Neural progenitor cell (in vitro differentiated cells): ENCODE measurements around the gene EOLA1. TPM values are rescaled to one million over a fixed set of nuclear protein-coding genes. Genes with fewer than 3 reads are reported as not detected.
"Not testable (repeated sequence)": the region's sequence is repeated elsewhere in the genome, so short reads cannot be mapped to it uniquely, and the experiment has no call there.

Source experiments
- DNase-seq: peaks from one replicate; pipeline ENCODE4 v3.0.0-alpha.2; 2016; ENCODE audit warnings: low spot score
- H2AFZ ChIP-seq: fragments of 200-600 bp; sonication (generic); replicated peaks from 2 replicates; pipeline ENCODE4 v1.6.1; 2016; ENCODE audit warnings: antibody characterized with exemption
- H3F3A ChIP-seq: fragments of 200-600 bp; sonication (generic); 2 replicates; pipeline ENCODE4 v1.6.1; 2016; ENCODE audit warnings: antibody characterized with exemption, low read depth
- H3K27ac ChIP-seq: fragments of 200-600 bp; sonication (generic); 2 replicates; pipeline ENCODE4 v1.5.1; 2016; ENCODE audit warnings: mild to moderate bottlenecking
- H3K27me3 ChIP-seq: fragments of 200-600 bp; sonication (generic); 2 replicates; pipeline ENCODE4 v1.6.1; 2016; ENCODE audit warnings: mild to moderate bottlenecking, moderate library complexity
- H3K36me3 ChIP-seq: fragments of 200-600 bp; sonication (generic); 2 replicates; pipeline ENCODE4 v1.5.1; 2016
- H3K4me1 ChIP-seq: fragments of 200-600 bp; sonication (generic); 2 replicates; pipeline ENCODE4 v1.6.1; 2016; ENCODE audit warnings: mixed run types
- H3K4me2 ChIP-seq: fragments of 200-600 bp; sonication (generic); 2 replicates; pipeline ENCODE4 v1.6.1; 2016
- H3K4me3 ChIP-seq: fragments of 200-600 bp; sonication (generic); 2 replicates; pipeline ENCODE4 v1.5.1; 2016
- H3K79me2 ChIP-seq: fragments of 200-600 bp; sonication (generic); 2 replicates; pipeline ENCODE4 v1.6.1; 2016; ENCODE audit warnings: low read depth
- H3K9ac ChIP-seq: fragments of 200-600 bp; sonication (generic); 2 replicates; pipeline ENCODE4 v1.6.1; 2016
- H3K9me3 ChIP-seq: fragments of 200-600 bp; sonication (generic); 2 replicates; pipeline ENCODE4 v1.5.1; 2016; ENCODE audit warnings: low read depth
- H4K20me1 ChIP-seq: fragments of 200-600 bp; sonication (generic); 2 replicates; pipeline ENCODE4 v1.6.1; 2016; ENCODE audit warnings: low read depth
- H3K27ac Mint-ChIP-seq: 3 replicates; pipeline ENCODE4 v1.8.0; 2021; ENCODE audit warnings: mixed read lengths
- H3K27me3 Mint-ChIP-seq: 2 replicates; pipeline ENCODE4 v1.8.0; 2022; ENCODE audit warnings: low read depth, mild to moderate bottlenecking, inconsistent platforms, moderate library complexity, mixed read lengths; ENCODE audit not compliant: insufficient read depth
- H3K36me3 Mint-ChIP-seq: 3 replicates; pipeline ENCODE4 v1.8.0; 2021; ENCODE audit warnings: mixed read lengths
- H3K4me1 Mint-ChIP-seq: 3 replicates; pipeline ENCODE4 v1.8.0; 2021; ENCODE audit warnings: mixed read lengths
- H3K4me3 Mint-ChIP-seq: 3 replicates; pipeline ENCODE4 v1.8.0; 2021; ENCODE audit warnings: mild to moderate bottlenecking, moderate library complexity, mixed read lengths
- H3K9me3 Mint-ChIP-seq: 3 replicates; pipeline ENCODE4 v1.8.0; 2020; ENCODE audit warnings: mixed read lengths
- EZH2 ChIP-seq: fragments of 200-600 bp; sonication (generic); IDR thresholded peaks from 2 replicates; pipeline ENCODE4 v1.6.1; 2017; ENCODE audit warnings: antibody characterized with exemption, mild to moderate bottlenecking, moderate library complexity
- EZH2phosphoT487 ChIP-seq: fragments of 200-600 bp; sonication (generic); IDR thresholded peaks from 2 replicates; pipeline ENCODE4 v1.6.1; 2017; ENCODE audit warnings: antibody characterized with exemption
- total RNA-seq: library from RNA; depleted of rRNA; stranded (reverse); fragments of >200 nt; gene quantifications from 2 replicates; pipeline ENCODE4 v1.2.3, GENCODE V29; 2015; ENCODE audit warnings: low replicate concordance
- TF ChIP-seq, protein P1 (sequence below): fragments of 200-600 bp; sonication (generic); IDR thresholded peaks from 2 replicates; pipeline ENCODE4 v1.5.1; 2017; ENCODE audit warnings: antibody characterized with exemption, mild to moderate bottlenecking

The EOLA1 gene
- total RNA-seq, 1 donor from 2014 or later, result 3.5 TPM

DNA sequence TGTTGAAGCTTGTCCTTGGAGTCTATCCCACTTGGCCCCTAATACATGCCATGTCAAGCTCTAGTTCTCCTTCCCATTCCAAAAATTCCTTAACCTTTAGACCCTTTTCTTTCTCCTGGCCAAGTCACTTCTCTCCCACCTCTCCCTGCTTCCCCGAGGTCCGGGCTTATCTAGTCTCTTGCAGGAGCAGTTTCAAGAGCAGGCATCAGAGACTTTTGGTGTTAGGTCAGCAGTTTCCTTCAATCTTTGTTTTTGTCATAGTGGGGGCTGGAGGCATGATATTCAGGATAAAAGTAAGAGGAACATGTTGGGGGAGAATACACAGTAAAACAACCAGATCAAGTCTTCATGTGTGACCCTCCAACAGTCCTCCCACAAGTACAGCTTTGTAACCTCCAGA lies 24.2 kb upstream of the EOLA1 start:
- H4K20me1 ChIP-seq, result no peaks in the 10 kb centered on the region
- TF ChIP-seq, protein P1, sequence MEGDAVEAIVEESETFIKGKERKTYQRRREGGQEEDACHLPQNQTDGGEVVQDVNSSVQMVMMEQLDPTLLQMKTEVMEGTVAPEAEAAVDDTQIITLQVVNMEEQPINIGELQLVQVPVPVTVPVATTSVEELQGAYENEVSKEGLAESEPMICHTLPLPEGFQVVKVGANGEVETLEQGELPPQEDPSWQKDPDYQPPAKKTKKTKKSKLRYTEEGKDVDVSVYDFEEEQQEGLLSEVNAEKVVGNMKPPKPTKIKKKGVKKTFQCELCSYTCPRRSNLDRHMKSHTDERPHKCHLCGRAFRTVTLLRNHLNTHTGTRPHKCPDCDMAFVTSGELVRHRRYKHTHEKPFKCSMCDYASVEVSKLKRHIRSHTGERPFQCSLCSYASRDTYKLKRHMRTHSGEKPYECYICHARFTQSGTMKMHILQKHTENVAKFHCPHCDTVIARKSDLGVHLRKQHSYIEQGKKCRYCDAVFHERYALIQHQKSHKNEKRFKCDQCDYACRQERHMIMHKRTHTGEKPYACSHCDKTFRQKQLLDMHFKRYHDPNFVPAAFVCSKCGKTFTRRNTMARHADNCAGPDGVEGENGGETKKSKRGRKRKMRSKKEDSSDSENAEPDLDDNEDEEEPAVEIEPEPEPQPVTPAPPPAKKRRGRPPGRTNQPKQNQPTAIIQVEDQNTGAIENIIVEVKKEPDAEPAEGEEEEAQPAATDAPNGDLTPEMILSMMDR, result no peak
- no peak for TF ChIP-seq EZH2
- no peaks in the 10 kb centered on the region for H3K27me3 ChIP-seq
- no peaks in the 10 kb centered on the region for H3K79me2 ChIP-seq
- no peak overlapping the region for H3K9ac ChIP-seq
- H3F3A ChIP-seq, result peaks cover 6% of the 10 kb centered on the region
- H3K27ac ChIP-seq, result no peak overlapping the region
- H3K4me2 ChIP-seq, result no peak overlapping the region
- H3K9me3 Mint-ChIP-seq, result peaks cover 9% of the 10 kb centered on the region
- H3K4me3 ChIP-seq, result no peak overlapping the region
- no peaks in the 10 kb centered on the region for H3K9me3 ChIP-seq
- H3K4me3 Mint-ChIP-seq, result no peak overlapping the region
- no peak for DNase-seq
- H3K4me1 ChIP-seq, result no peaks in the 10 kb centered on the region
- H3K4me1 Mint-ChIP-seq, result peaks cover 2% of the 10 kb centered on the region
- no peaks in the 10 kb centered on the region for H3K36me3 ChIP-seq
- no peak overlapping the region for H3K27ac Mint-ChIP-seq
- H2AFZ ChIP-seq, result no peak overlapping the region
- peaks cover 4% of the 10 kb centered on the region for H3K27me3 Mint-ChIP-seq
- peaks cover 2% of the 10 kb centered on the region for H3K36me3 Mint-ChIP-seq

DNA sequence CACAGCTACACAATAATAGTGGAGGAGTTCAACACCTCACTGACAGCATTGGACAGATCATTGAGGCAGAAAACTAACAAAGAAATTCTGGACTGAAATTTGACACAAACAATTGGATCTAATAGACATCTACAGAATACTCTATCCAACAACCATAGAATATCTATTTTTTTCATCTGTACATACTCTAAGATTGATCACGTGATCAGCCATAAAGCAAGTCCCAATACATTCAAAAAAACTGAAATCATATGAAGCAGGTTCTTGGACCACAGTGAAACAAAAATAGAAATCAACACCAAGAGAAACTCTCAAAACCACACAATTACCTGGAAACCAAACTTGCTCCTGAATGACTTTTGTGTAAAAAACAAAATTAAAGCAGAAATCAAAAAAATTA lies 23.5 kb upstream of the EOLA1 start:
- Mint-ChIP-seq H3K27me3 (peaks cover 4% of the 10 kb centered on the region), H3K4me1 (peaks cover 5% of the 10 kb centered on the region), H3K27ac (no peak overlapping the region), H3K4me3 (no peak overlapping the region), H3K9me3 (peaks cover 9% of the 10 kb centered on the region), H3K36me3 (peaks cover 2% of the 10 kb centered on the region)
- H3K27ac ChIP-seq, result no peak overlapping the region
- peaks cover 6% of the 10 kb centered on the region for H3F3A ChIP-seq
- DNase-seq, result no peak
- TF ChIP-seq, protein P1, result no peak
- TF ChIP-seq EZH2, result no peak
- no peak for TF ChIP-seq EZH2phosphoT487
- H4K20me1 ChIP-seq, result no peaks in the 10 kb centered on the region
- H3K9ac ChIP-seq, result no peak overlapping the region
- no peaks in the 10 kb centered on the region for H3K9me3 ChIP-seq
- H3K27me3 ChIP-seq, result no peaks in the 10 kb centered on the region
- H3K36me3 ChIP-seq, result no peaks in the 10 kb centered on the region
- no peaks in the 10 kb centered on the region for H3K79me2 ChIP-seq
- H3K4me3 ChIP-seq, result no peak overlapping the region
- H2AFZ ChIP-seq, result no peak overlapping the region
- no peak overlapping the region for H3K4me2 ChIP-seq
- no peaks in the 10 kb centered on the region for H3K4me1 ChIP-seq

DNA sequence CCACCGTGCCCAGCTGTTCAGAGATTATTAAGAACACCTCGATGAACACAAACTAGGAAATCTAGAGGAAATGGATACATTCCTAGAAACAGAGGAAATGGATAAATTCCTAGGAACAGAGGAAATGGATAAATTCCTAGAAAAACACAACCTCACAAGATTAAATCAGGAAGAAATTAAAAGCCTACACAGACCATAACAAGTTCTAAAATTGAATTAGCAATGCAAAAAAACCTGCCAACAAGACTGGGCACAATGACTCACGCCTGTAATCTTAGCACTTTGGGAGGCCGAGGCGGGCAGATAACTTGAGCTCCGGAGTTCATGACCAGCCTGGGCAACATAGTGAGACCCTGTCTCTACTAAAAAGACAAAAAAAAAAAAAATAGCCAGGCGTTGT lies 22.6 kb upstream of the EOLA1 start:
- no peak overlapping the region for H3K4me2 ChIP-seq
- no peak overlapping the region for H3K9ac ChIP-seq
- peaks cover 2% of the 10 kb centered on the region for H3K36me3 Mint-ChIP-seq
- H3K27me3 ChIP-seq, result no peaks in the 10 kb centered on the region
- H3F3A ChIP-seq, result peaks cover 6% of the 10 kb centered on the region
- no peaks in the 10 kb centered on the region for H3K9me3 ChIP-seq
- H3K4me1 Mint-ChIP-seq, result peaks cover 6% of the 10 kb centered on the region
- H2AFZ ChIP-seq, result no peak overlapping the region
- no peak for DNase-seq
- H3K27me3 Mint-ChIP-seq, result peaks cover 4% of the 10 kb centered on the region
- H3K4me3 ChIP-seq, result no peak overlapping the region
- TF ChIP-seq, protein P1, result no peak
- TF ChIP-seq EZH2 (no peak), EZH2phosphoT487 (no peak)
- H3K36me3 ChIP-seq, result no peaks in the 10 kb centered on the region
- H3K4me1 ChIP-seq, result no peaks in the 10 kb centered on the region
- H3K27ac ChIP-seq, result no peak overlapping the region
- H3K4me3 Mint-ChIP-seq, result no peak overlapping the region
- H3K9me3 Mint-ChIP-seq, result peaks cover 12% of the 10 kb centered on the region
- no peaks in the 10 kb centered on the region for H3K79me2 ChIP-seq
- H4K20me1 ChIP-seq, result no peaks in the 10 kb centered on the region
- no peak overlapping the region for H3K27ac Mint-ChIP-seq

DNA sequence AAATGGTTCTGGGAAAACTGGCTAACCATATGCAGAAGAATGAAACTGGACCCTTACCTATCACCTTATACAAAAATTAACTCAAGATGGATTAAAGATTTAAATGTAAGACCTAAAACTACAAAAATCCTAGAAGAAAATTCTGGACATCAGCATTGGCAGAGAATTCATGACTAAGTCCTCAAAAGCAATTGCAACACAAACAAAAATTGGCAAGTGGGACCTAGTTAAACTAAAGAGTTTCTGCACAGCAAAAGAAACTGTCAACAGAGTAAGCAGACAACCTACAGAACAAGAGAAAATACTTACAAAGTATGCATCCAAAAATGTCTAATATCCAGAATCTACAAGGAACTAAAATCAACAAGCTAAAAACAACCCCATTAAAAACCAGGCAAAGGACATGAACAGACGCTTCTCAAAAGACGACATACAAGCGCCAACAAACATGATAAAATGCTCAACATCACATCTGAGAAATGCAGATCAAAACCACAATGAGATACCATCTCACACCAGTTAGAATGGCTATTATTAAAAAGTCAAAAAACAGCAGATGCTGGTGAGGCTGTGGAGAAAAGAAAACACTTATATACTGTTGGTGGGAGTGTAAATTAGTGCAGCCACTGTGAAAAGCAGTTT lies 20.1 kb upstream of the EOLA1 start:
- H3K27me3 ChIP-seq, H3K4me3 ChIP-seq, H3K27me3 Mint-ChIP-seq, H3F3A ChIP-seq, H3K36me3 Mint-ChIP-seq, DNase-seq, H3K4me1 Mint-ChIP-seq, H3K36me3 ChIP-seq, H3K27ac ChIP-seq, H2AFZ ChIP-seq, H3K27ac Mint-ChIP-seq, H3K9ac ChIP-seq, H3K4me1 ChIP-seq, H4K20me1 ChIP-seq, H3K79me2 ChIP-seq, H3K9me3 ChIP-seq, H3K4me3 Mint-ChIP-seq, H3K4me2 ChIP-seq: not testable (repeated sequence)
- peaks cover 12% of the 10 kb centered on the region for H3K9me3 Mint-ChIP-seq
